Chondrocyte (in vitro differentiated cells): Measurements from ENCODE around the gene HASPIN. TPM values are rescaled to one million over a fixed set of nuclear protein-coding genes. Genes with fewer than 3 reads are reported as not detected.

Experiments used
- DNase-seq: peaks from one replicate; pipeline ENCODE4 v3.0.0; 2021; ENCODE audit warnings: mixed read lengths, low spot score
- H3K27ac Mint-ChIP-seq: one replicate; pipeline ENCODE4 v1.8.0; 2021; ENCODE audit warnings: mild to moderate bottlenecking, moderate library complexity, mixed read lengths; ENCODE audit not compliant: unreplicated experiment
- H3K27me3 Mint-ChIP-seq: 2 replicates; pipeline ENCODE4 v1.8.0; 2021; ENCODE audit warnings: low read depth, mixed read lengths
- H3K36me3 Mint-ChIP-seq: 2 replicates; pipeline ENCODE4 v1.8.0; 2021; ENCODE audit warnings: low read depth, mixed read lengths
- H3K4me1 Mint-ChIP-seq: 2 replicates; pipeline ENCODE4 v1.8.0; 2021; ENCODE audit warnings: low read depth, mild to moderate bottlenecking, mixed read lengths
- H3K4me3 Mint-ChIP-seq: one replicate; pipeline ENCODE4 v1.8.0; 2021; ENCODE audit warnings: mild to moderate bottlenecking, moderate library complexity, mixed read lengths; ENCODE audit not compliant: unreplicated experiment
- H3K9me3 Mint-ChIP-seq: 2 replicates; pipeline ENCODE4 v1.8.0; 2021; ENCODE audit warnings: low read depth, mixed read lengths
- CTCF ChIP-seq: fragments of 200-600 bp; sonication (generic); IDR thresholded peaks from 2 replicates; pipeline ENCODE4 v1.5.0; 2021; ENCODE audit warnings: antibody characterized with exemption, mild to moderate bottlenecking, moderate library complexity
- total RNA-seq: library from RNA; stranded (reverse); gene quantifications from 3 replicates; pipeline ENCODE4 v1.2.1, GENCODE V29; 2021

The HASPIN gene
- total RNA-seq, 1 donor from 2014 or later: 2.2 TPM

- Mint-ChIP-seq H3K9me3 (no peaks in the 10 kb centered on the region), H3K4me3 (no peak overlapping the region), H3K36me3 (no peaks in the 10 kb centered on the region), H3K4me1 (no peaks in the 10 kb centered on the region), H3K27ac (no peak overlapping the region), H3K27me3 (peaks cover 11% of the 10 kb centered on the region)
- no peak for DNase-seq
- no peak for TF ChIP-seq CTCF
Measured at GRCh38 chr17:3679531-3680126, 44.1 kb upstream of the HASPIN start.

- TF ChIP-seq CTCF: no peak
- H3K4me1 Mint-ChIP-seq: no peaks in the 10 kb centered on the region
- DNase-seq: no peak
- peaks cover 11% of the 10 kb centered on the region for H3K27me3 Mint-ChIP-seq
- H3K36me3 Mint-ChIP-seq: no peaks in the 10 kb centered on the region
- H3K4me3 Mint-ChIP-seq: no peak overlapping the region
- H3K9me3 Mint-ChIP-seq: no peaks in the 10 kb centered on the region
- H3K27ac Mint-ChIP-seq: no peak overlapping the region
Measured at GRCh38 chr17:3681057-3681456, 42.6 kb upstream of the HASPIN start.

GRCh38 chr17:3681565-3681964, 42.1 kb upstream of the HASPIN start:
- DNase-seq: no peak
- H3K36me3 Mint-ChIP-seq: no peaks in the 10 kb centered on the region

GRCh38 chr17:3682033-3682432, 41.7 kb upstream of the HASPIN start:
- Mint-ChIP-seq H3K27me3 (peaks cover 11% of the 10 kb centered on the region), H3K9me3 (no peaks in the 10 kb centered on the region), H3K4me3 (no peak overlapping the region), H3K36me3 (no peaks in the 10 kb centered on the region), H3K27ac (no peak overlapping the region), H3K4me1 (no peaks in the 10 kb centered on the region)
- DNase-seq: no peak
- no peak for TF ChIP-seq CTCF

More at GRCh38 chr17:3681565-3681964, 42.1 kb upstream of the HASPIN start:
- Mint-ChIP-seq H3K4me1 (no peaks in the 10 kb centered on the region), H3K27ac (no peak overlapping the region), H3K27me3 (peaks cover 11% of the 10 kb centered on the region), H3K4me3 (no peak overlapping the region), H3K9me3 (no peaks in the 10 kb centered on the region)
- TF ChIP-seq CTCF: no peak

- peak; percentile 86 for TF ChIP-seq CTCF
- H3K27me3 Mint-ChIP-seq: peaks cover 11% of the 10 kb centered on the region
- no peaks in the 10 kb centered on the region for H3K9me3 Mint-ChIP-seq
- no peak for DNase-seq
- no peak overlapping the region for H3K27ac Mint-ChIP-seq
- H3K4me1 Mint-ChIP-seq: no peaks in the 10 kb centered on the region
- H3K4me3 Mint-ChIP-seq: no peak overlapping the region
- no peaks in the 10 kb centered on the region for H3K36me3 Mint-ChIP-seq
Measured at GRCh38 chr17:3683054-3683511, 40.6 kb upstream of the HASPIN start.
